H1 (cell line): ENCODE results near the gene NXPH2. TPM values are rescaled to one million over a fixed set of nuclear protein-coding genes. Genes with fewer than 3 reads are reported as not detected.

Experiments used
- HDAC2 ChIP-seq, 2 experiments: fragments of 300-600 bp in 1 of 2; sonication (generic) in 1 of 2; IDR thresholded peaks; 2 replicates each; pipeline ENCODE4 v1.6.1; 2011 to 2012; ENCODE audit warnings: low read depth in 2 of 2, low read length in 2 of 2, mild to moderate bottlenecking in 2 of 2, moderate library complexity in 2 of 2, borderline replicate concordance in 1 of 2, inconsistent platforms in 1 of 2
- MAFK ChIP-seq: IDR thresholded peaks from 2 replicates; pipeline ENCODE4 v1.6.1; 2012; ENCODE audit warnings: low read depth, mild to moderate bottlenecking, improper control_type of control experiment, low read length
- polyA plus RNA-seq, 7 experiments: library from polyadenylated mRNA; depleted of rRNA in 3 of 7; stranded (reverse) in 5 of 7; unstranded in 2 of 7; fragments of >200 nt in 5 of 7; fragments of 200-250 nt in 2 of 7; gene quantifications; 1 replicate in 5 of 7; 2 replicates in 1 of 7; 4 replicates in 1 of 7; pipeline versions ENCODE4 v1.2.1 to v1.2.3, GENCODE V29; 2011 to 2013; ENCODE audit warnings: missing spikeins in 2 of 7, mixed read lengths in 2 of 7
- total RNA-seq: library from RNA; stranded (reverse); fragmentation: NEBNext Ultra II Directional; extraction: Animal tissue kit (Norgen Biotek cat#: 25700); gene quantifications from 2 replicates; pipeline ENCODE4 v1.2.1, GENCODE V29; 2021
- TF ChIP-seq, protein P1 (sequence below): fragments of 300-600 bp; sonication (generic); IDR thresholded peaks from 2 replicates; pipeline ENCODE4 v1.7.1; 2012; ENCODE audit warnings: low read length, moderate library complexity, mild to moderate bottlenecking, inconsistent platforms; ENCODE audit not compliant: insufficient replicate concordance

The NXPH2 gene
- total and polyA plus RNA-seq, 2 of the 8 experiments (the other 6 are each of a cell fraction or from before 2014, with no cell fraction given), result 1.9 to 6.9 TPM

DNA sequence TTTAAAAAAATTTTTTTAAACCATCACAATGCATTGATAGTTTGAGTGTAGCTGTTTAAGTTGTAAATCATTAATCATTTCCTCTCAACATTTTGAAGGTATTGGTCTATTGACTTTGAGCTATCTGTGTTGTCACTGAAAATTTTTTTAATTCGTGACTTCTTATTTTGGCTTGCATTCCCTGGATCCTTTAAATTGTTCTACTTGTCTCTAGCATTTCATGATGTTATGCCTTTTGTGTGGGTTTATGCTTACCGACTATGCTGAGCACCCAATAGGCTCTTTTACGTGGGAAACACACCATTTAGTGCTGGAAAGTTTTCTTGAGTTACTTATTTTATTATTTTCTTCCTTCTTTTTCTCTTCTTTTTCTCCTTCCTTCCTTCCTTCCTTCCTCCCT lies 31.2 kb upstream of the NXPH2 start (continued):
- TF ChIP-seq, protein P1, sequence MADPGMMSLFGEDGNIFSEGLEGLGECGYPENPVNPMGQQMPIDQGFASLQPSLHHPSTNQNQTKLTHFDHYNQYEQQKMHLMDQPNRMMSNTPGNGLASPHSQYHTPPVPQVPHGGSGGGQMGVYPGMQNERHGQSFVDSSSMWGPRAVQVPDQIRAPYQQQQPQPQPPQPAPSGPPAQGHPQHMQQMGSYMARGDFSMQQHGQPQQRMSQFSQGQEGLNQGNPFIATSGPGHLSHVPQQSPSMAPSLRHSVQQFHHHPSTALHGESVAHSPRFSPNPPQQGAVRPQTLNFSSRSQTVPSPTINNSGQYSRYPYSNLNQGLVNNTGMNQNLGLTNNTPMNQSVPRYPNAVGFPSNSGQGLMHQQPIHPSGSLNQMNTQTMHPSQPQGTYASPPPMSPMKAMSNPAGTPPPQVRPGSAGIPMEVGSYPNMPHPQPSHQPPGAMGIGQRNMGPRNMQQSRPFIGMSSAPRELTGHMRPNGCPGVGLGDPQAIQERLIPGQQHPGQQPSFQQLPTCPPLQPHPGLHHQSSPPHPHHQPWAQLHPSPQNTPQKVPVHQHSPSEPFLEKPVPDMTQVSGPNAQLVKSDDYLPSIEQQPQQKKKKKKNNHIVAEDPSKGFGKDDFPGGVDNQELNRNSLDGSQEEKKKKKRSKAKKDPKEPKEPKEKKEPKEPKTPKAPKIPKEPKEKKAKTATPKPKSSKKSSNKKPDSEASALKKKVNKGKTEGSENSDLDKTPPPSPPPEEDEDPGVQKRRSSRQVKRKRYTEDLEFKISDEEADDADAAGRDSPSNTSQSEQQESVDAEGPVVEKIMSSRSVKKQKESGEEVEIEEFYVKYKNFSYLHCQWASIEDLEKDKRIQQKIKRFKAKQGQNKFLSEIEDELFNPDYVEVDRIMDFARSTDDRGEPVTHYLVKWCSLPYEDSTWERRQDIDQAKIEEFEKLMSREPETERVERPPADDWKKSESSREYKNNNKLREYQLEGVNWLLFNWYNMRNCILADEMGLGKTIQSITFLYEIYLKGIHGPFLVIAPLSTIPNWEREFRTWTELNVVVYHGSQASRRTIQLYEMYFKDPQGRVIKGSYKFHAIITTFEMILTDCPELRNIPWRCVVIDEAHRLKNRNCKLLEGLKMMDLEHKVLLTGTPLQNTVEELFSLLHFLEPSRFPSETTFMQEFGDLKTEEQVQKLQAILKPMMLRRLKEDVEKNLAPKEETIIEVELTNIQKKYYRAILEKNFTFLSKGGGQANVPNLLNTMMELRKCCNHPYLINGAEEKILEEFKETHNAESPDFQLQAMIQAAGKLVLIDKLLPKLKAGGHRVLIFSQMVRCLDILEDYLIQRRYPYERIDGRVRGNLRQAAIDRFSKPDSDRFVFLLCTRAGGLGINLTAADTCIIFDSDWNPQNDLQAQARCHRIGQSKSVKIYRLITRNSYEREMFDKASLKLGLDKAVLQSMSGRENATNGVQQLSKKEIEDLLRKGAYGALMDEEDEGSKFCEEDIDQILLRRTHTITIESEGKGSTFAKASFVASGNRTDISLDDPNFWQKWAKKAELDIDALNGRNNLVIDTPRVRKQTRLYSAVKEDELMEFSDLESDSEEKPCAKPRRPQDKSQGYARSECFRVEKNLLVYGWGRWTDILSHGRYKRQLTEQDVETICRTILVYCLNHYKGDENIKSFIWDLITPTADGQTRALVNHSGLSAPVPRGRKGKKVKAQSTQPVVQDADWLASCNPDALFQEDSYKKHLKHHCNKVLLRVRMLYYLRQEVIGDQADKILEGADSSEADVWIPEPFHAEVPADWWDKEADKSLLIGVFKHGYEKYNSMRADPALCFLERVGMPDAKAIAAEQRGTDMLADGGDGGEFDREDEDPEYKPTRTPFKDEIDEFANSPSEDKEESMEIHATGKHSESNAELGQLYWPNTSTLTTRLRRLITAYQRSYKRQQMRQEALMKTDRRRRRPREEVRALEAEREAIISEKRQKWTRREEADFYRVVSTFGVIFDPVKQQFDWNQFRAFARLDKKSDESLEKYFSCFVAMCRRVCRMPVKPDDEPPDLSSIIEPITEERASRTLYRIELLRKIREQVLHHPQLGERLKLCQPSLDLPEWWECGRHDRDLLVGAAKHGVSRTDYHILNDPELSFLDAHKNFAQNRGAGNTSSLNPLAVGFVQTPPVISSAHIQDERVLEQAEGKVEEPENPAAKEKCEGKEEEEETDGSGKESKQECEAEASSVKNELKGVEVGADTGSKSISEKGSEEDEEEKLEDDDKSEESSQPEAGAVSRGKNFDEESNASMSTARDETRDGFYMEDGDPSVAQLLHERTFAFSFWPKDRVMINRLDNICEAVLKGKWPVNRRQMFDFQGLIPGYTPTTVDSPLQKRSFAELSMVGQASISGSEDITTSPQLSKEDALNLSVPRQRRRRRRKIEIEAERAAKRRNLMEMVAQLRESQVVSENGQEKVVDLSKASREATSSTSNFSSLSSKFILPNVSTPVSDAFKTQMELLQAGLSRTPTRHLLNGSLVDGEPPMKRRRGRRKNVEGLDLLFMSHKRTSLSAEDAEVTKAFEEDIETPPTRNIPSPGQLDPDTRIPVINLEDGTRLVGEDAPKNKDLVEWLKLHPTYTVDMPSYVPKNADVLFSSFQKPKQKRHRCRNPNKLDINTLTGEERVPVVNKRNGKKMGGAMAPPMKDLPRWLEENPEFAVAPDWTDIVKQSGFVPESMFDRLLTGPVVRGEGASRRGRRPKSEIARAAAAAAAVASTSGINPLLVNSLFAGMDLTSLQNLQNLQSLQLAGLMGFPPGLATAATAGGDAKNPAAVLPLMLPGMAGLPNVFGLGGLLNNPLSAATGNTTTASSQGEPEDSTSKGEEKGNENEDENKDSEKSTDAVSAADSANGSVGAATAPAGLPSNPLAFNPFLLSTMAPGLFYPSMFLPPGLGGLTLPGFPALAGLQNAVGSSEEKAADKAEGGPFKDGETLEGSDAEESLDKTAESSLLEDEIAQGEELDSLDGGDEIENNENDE, result no peak
- TF ChIP-seq MAFK (no peak), HDAC2 (IDR thresholded peaks at IDR 0.05; ENCODE audit: borderline replicate concordance in 1 of 2, low read depth in 2 of 2, low read length in 2 of 2) (no peak)
- TF ChIP-seq, all 59 proteins: peak for 0
